Aorta (tissue), 5 donors: ENCODE data around the gene ABI3BP. TPM values are rescaled to one million over a fixed set of nuclear protein-coding genes. Genes with fewer than 3 reads are reported as not detected.

Source experiments
- ATAC-seq: fragments of 200-7000 bp; cut with Tn5 transposase; one replicate; pipeline ENCODE4 v1.9.1; 2022; ENCODE audit warnings: moderate library complexity; ENCODE audit not compliant: low FRiP score
- DNase-seq, 2 donors: peaks; one replicate each; pipeline ENCODE4 v3.0.0-alpha.2; 2020
- H3K27ac ChIP-seq, 2 donors: one replicate each; pipeline ENCODE4 v1.5.1; 2013; ENCODE audit warnings: low read length in 2 of 2, mild to moderate bottlenecking in 2 of 2, moderate library complexity in 2 of 2, control low read depth in 1 of 2, inconsistent platforms in 1 of 2, low read depth in 1 of 2
- H3K27me3 ChIP-seq, 2 donors: one replicate each; pipeline ENCODE4 v1.6.1; 2013; ENCODE audit warnings: control low read depth in 1 of 2, low read length in 1 of 2, mild to moderate bottlenecking in 1 of 2, moderate library complexity in 1 of 2; ENCODE audit not compliant: insufficient read depth in 2 of 2, control insufficient read depth in 1 of 2
- H3K36me3 ChIP-seq, 2 donors: one replicate each; pipeline ENCODE4 v1.6.1; 2013; ENCODE audit warnings: control low read depth in 1 of 2, low read length in 1 of 2, mild to moderate bottlenecking in 1 of 2; ENCODE audit not compliant: insufficient read depth in 2 of 2, control insufficient read depth in 1 of 2
- H3K4me1 ChIP-seq, 2 donors: one replicate each; pipeline ENCODE4 v1.6.1; 2013; ENCODE audit warnings: low read length in 2 of 2, control low read depth in 1 of 2, mild to moderate bottlenecking in 1 of 2, moderate library complexity in 1 of 2; ENCODE audit not compliant: insufficient read depth in 2 of 2, control insufficient read depth in 1 of 2
- H3K4me3 ChIP-seq, 2 donors: one replicate each; pipeline ENCODE4 v1.5.1; 2013; ENCODE audit warnings: low read length in 2 of 2, control low read depth in 1 of 2, mild to moderate bottlenecking in 1 of 2
- H3K9me3 ChIP-seq: one replicate; pipeline ENCODE4 v1.6.1; 2013; ENCODE audit warnings: mild to moderate bottlenecking, low read length; ENCODE audit not compliant: control insufficient read depth
- WGBS, 2 donors: extraction: QIAGEN DNeasy Blood & Tissue Kit; methylation state at CpG; one replicate each; pipeline ENCODE4 v1.1.7; 2013; 5-methylcytosine and 5-hydroxymethylcytosine counted together
- intact Hi-C, 2 donors: fragments of 100-400 bp; cut with DNase I; formaldehyde crosslinking; loops; one replicate each; pipeline versions ENCODE4 v1.14.2 to v1.15.0; 2022
- polyA plus RNA-seq, 2 donors: library from polyadenylated mRNA; stranded (reverse); fragments of 200-250 nt; gene quantifications; one replicate each; pipeline ENCODE4 v1.2.3, GENCODE V29; 2013
- total RNA-seq, 2 donors: library from RNA; stranded (reverse); fragmentation: NEBNext Ultra II Directional; extraction: Animal tissue kit (Norgen Biotek cat#: 25700); gene quantifications; one replicate each; pipeline ENCODE4 v1.2.1, GENCODE V29; 2021
- donor health status: healthy with polysubstance abuse.
- donor health status: Bipolar disorder and iron deficiency.
- donor health status: DM: no; HTN: no; CAD: no.
- donor health status: DM: no; HTN: no; CAD: no.
- donor health status: DM: yes; HTN: yes; CAD: no.

ABI3BP gene
- total and polyA plus RNA-seq, 4 donors, result 4.6 to 389 (median 115) TPM

DNA sequence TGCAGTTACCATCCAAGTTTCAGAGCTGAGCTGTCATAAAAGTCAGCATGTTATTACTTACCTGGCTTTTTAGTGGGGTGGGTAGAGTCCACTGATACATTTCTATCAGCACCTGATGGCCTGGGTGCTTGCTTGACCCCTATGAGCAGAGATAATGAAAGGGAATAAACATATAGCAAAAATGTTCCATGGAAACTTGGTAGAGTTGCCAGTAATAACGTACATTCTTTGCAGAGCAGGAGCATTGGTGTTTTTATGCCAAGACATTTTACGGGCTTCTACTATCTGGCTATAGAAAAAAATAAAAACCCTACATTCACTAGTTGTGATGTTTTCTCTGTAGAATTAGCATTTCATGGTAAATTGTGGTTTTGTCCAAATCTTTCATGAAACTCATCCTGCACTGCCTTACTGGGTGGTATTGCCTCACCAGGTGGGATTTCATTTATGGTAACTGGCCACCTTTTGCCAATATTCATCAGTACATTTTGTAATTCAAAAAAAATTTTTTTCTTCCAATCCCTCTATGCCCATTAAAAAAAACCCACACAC, 213.1 kb downstream of the ABI3BP start:
- DNase-seq, result no peak
- intact Hi-C loops, result no loop called here
- no peak for ATAC-seq
- no peak overlapping the region for H3K4me3 ChIP-seq
- 16 to 28% methylated on average over 2 of the region's 2 CpGs for WGBS, 2 donors
- H3K27ac ChIP-seq, result no peak overlapping the region
- H3K27me3 ChIP-seq, result no peaks in the 10 kb centered on the region
- H3K9me3 ChIP-seq, result no peaks in the 10 kb centered on the region
- H3K36me3 ChIP-seq, result peaks cover 0 to 4% of the 10 kb centered on the region in 2 donors
- H3K4me1 ChIP-seq, result no peaks in the 10 kb centered on the region

DNA sequence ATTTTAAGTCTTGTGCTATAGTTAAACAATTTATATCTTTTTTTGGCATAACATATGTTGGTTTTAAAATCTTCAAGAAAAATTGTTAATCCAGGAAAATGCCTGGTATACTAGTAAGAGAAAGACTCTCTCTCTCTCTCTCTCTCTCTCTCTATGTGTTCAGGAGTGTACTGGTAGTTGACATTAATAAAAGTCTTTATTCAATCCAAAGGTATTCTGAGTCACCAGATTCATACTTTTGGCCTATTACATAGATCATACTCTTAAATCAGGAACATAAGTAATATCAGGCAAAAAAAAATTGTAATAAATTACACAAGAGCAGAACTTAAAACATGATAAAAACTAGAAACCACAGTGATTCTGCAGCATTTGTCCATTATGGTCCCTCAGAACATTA, 213.7 kb downstream of the ABI3BP start:
- H3K9me3 ChIP-seq, result no peaks in the 10 kb centered on the region
- ATAC-seq, result no peak
- peaks cover 0 to 4% of the 10 kb centered on the region in 2 donors for H3K36me3 ChIP-seq
- H3K4me3 ChIP-seq, result no peak overlapping the region
- no peaks in the 10 kb centered on the region for H3K4me1 ChIP-seq
- intact Hi-C loops, result no loop called here
- H3K27ac ChIP-seq, result no peak overlapping the region
- H3K27me3 ChIP-seq, result no peaks in the 10 kb centered on the region
- no peak for DNase-seq

DNA sequence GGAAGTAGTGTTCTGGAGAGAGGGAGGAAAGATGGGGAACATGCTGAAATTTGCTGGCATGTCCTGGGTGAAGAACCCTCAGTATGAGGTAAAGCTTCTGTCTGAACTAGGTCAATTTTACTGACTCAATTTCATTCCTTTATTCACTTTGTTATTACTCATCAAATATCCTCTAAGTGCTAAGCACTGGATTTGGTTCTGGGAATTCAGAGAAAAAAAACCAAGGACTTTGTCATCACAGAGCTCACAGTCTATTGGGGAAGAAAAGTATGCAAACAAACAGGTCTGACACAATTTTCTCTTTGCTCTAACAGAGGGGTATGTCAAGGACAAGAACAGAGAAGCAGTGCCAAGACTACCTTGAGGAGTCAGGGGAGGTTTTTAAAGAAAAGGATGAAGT, 215.9 kb downstream of the ABI3BP start:
- ATAC-seq, result no peak
- no peak overlapping the region for H3K27ac ChIP-seq
- H3K36me3 ChIP-seq, result peaks cover 0 to 4% of the 10 kb centered on the region in 2 donors

DNA sequence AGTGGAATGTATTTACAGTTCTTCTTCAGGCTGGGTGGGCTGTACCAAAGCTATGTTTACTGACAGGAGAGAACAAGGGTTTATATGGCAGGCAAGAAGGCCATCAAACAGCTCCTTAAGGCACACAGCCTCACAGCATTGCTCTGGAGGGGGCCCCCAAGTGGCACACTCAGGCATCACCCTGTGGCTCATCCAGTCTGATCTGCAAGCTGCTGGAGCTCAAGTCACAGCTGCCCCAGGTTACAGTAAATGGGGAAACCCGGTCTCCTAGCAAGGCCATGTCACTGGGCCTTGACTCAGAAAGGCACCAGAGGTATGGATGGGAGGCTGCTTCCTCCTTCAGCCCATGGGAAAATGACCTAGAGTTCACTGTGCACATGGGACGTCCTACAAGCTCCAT, 216.5 kb downstream of the ABI3BP start:
- Histone ChIP-seq H3K4me3 (no peak overlapping the region), H3K9me3 (no peaks in the 10 kb centered on the region), H3K27ac (no peak overlapping the region), H3K27me3 (no peaks in the 10 kb centered on the region), H3K4me1 (no peaks in the 10 kb centered on the region), H3K36me3 (peaks cover 0 to 4% of the 10 kb centered on the region in 2 donors)
- ATAC-seq (no peak), DNase-seq (no peak)
- intact Hi-C loops, result no loop called here
- 87 to 91% methylated on average over 2 of the region's 2 CpGs for WGBS, 2 donors

More for the DNA sequence above, 215.9 kb downstream of the ABI3BP start:
- DNase-seq, result no peak
- Histone ChIP-seq H3K9me3 (no peaks in the 10 kb centered on the region), H3K4me3 (no peak overlapping the region), H3K27me3 (no peaks in the 10 kb centered on the region), H3K4me1 (no peaks in the 10 kb centered on the region)
- intact Hi-C loops, result no loop called here

DNA sequence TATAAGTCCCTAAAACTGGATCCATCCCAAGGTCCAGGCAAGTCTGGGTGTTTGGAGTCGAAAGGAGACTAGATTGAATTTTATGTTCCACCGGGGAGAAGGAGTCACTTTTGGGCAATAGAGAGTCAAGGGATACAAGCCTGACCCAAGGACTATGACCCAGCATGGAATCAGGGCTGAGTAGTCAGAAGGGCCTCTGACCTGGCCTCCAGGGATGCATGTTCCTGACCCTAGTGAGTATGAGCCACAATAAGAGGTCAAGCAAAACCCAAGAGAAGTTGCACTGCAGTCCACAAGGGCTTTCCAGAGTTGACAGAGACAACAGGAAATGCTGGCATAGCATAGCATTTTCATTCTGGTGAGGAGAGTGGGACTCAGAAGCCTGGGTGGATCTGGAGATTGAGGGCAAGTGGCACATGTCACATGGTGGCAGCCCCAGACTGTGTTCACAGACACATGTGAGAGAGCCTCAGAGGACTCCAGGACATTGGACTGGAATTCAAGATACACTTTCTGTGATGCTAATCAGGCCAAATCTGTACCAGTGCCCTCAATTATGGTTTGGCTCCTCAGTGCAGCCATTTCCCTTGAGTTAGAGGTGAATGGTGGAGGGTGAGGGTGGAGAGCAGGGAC, 217.0 kb downstream of the ABI3BP start:
- no peak for ATAC-seq
- intact Hi-C loops, result no loop called here
- no peak overlapping the region for H3K27ac ChIP-seq
- no peak overlapping the region for H3K4me3 ChIP-seq
- H3K36me3 ChIP-seq, result peaks cover 0 to 4% of the 10 kb centered on the region in 2 donors
- no peak for DNase-seq
- no peaks in the 10 kb centered on the region for H3K9me3 ChIP-seq
- no peaks in the 10 kb centered on the region for H3K27me3 ChIP-seq
- WGBS, 2 donors, result 94 to 98% methylated on average over 2 of the region's 2 CpGs
- no peaks in the 10 kb centered on the region for H3K4me1 ChIP-seq

DNA sequence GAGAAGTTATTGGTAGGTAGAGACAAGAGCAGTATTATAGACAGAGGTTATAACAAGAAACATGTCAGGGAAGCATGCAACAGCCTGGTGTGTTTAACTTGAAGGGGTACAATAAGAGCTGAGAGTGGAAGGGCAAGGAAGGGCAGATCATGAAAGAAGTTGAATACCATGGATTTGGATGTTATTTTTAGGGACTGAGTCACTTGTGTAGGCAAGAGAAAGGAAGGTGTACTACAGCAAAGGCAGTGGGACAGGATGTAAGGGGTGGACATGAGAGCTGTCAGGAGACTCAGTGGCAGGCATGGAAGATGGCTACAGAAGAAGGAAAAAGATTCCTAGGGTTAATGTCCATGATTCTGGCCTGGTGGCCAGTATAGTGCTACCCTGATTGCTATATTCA, 217.6 kb downstream of the ABI3BP start:
- Histone ChIP-seq H3K4me1 (no peaks in the 10 kb centered on the region), H3K36me3 (peaks cover 0 to 4% of the 10 kb centered on the region in 2 donors), H3K4me3 (no peak overlapping the region), H3K27me3 (no peaks in the 10 kb centered on the region), H3K9me3 (no peaks in the 10 kb centered on the region), H3K27ac (no peak overlapping the region)
- no peak for DNase-seq
- intact Hi-C loops, result no loop called here
- ATAC-seq, result no peak

DNA sequence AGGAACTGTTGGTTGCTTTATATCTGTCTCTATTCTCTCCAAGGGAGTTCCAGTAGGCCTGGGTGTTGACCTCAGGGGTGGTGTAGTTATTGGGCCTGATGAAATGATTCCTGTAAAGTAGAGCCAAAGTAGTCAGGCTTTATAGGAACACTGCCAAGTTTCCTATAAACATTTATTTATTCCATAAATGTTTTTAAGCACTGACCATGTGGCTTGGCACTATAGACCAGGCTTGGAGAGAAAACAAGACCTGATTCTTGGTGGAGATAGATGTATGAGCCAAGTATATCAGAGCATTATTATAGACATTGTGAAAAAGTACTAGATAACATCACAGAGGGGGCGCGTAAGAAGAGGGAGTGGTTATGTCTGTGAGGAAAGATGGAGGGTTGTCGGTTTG, 218.0 kb downstream of the ABI3BP start:
- intact Hi-C loops, result no loop called here
- no peaks in the 10 kb centered on the region for H3K4me1 ChIP-seq
- ATAC-seq (no peak), DNase-seq (no peak)
- H3K9me3 ChIP-seq, result no peaks in the 10 kb centered on the region
- H3K27me3 ChIP-seq, result no peaks in the 10 kb centered on the region
- peaks cover 0 to 4% of the 10 kb centered on the region in 2 donors for H3K36me3 ChIP-seq
- H3K4me3 ChIP-seq, result no peak overlapping the region
- H3K27ac ChIP-seq, result no peak overlapping the region
- WGBS, 2 donors, result 94 to 95% methylated on average over 3 of the region's 3 CpGs

DNA sequence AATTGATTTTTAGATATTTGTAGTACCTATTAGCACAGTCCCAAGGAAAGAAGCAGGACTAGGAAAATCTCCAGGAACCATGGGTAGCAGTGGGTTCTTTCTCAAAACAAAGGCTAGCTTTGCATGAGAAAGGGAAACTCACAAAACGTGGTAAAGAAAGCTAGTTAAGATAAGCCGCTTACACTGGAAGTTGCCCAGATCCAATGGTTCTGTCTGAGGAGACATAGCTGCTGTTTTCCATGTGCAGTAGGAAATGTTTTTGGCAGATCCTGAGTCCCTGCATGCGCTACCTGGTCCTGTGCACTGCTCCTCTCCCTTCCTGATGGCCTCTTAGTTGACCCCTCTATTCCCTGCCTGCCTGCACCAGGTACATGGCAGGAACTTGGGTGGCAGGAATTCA, 223.5 kb downstream of the ABI3BP start:
- intact Hi-C loops, result loop anchor here in 1 of 2 donors (10.0 kb wide), 1 partner anchor 95 kb away; no protein-coding TSS in a partner anchor
- Histone ChIP-seq H3K4me3 (no peak overlapping the region), H3K9me3 (peaks cover 1% of the 10 kb centered on the region), H3K27me3 (no peaks in the 10 kb centered on the region), H3K36me3 (peaks cover 0 to 2% of the 10 kb centered on the region in 2 donors), H3K27ac (no peak overlapping the region), H3K4me1 (no peaks in the 10 kb centered on the region)
- ATAC-seq (no peak), DNase-seq (no peak)
- 76 to 84% methylated on average over 3 of the region's 3 CpGs for WGBS, 2 donors

DNA sequence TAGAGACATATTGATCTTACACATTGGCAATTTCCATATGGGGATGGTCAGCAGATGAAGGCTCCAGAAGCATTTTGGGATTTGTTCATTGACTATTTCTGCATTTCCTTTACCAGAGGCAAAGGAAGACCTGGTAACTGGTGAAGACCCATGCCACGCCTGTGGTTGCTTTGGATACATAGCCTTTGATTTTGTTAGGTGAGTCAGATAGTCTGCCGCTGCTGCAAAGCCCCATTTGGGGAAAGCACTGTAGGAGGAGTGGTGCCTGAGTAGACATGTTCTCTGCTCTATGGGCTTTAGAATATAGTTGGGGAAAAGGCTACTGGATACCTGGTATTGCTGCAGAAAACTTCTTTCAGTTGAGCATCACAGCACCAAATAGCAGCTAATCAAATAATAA, 227.2 kb downstream of the ABI3BP start:
- no peaks in the 10 kb centered on the region for H3K27me3 ChIP-seq
- no peaks in the 10 kb centered on the region for H3K4me1 ChIP-seq
- peaks cover 1% of the 10 kb centered on the region for H3K9me3 ChIP-seq
- H3K27ac ChIP-seq, result no peak overlapping the region
- no peak overlapping the region for H3K4me3 ChIP-seq
- DNase-seq (no peak), ATAC-seq (no peak)
- intact Hi-C loops, result loop anchor here in 1 of 2 donors (10.0 kb wide), 1 partner anchor 99 kb away; no protein-coding TSS in a partner anchor
- H3K36me3 ChIP-seq, result peaks cover 0 to 2% of the 10 kb centered on the region in 2 donors
- WGBS, 2 donors, result 97% methylated on average over 2 of the region's 2 CpGs
